GM18517 (cell line): Measurements from ENCODE around the gene SCN3B.
A peak's percentile ranks its signal among the peaks of the same experiment; 100 is the strongest.

Experiments used
- ATAC-seq: cut with Tn5 transposase; IDR thresholded peaks from one replicate; pipeline ENCODE4 v1.9.1; 2021; ENCODE audit warnings: mild to moderate bottlenecking, moderate library complexity; ENCODE audit not compliant: unreplicated experiment

The SCN3B gene

DNA sequence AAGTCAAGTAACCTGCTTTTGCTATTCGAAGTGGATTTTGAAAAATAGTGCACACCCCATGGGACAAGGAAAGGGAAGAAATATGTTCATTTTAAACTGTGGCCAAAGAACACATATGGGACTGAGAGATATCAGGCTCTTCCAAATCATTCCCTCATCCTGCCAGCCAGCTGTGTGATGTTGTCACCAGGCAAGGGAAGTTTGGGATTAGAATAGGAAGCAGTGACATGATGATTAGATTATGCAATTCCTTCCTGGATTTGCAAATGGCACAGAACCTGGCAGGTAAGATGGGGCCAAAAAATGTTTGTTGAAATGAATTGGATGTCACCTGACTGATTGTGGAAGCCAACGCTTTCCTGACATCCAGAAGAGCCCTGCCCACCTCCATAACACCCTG lies 4.9 kb upstream of the SCN3B start:
- ATAC-seq = no peak

GRCh38 chr11:123653827-123654565 lies 428 bp downstream of the SCN3B start:
- no peak for ATAC-seq

DNA sequence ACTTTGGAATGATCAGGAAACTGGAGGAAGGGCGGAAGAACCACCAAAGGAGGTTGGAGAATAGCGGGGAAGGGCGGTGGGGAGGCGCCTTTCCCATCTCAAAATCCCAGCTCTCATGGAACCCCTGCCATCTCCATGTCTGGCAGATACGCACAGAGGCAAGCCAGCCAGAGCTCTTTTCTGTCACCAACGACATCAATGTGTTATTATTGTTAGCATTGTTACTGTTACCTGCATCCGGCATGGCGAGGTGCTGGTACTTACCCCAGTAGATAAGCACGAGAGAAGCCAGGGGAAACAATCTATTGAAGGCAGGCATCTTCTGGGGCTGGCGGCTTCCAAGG lies 969 bp downstream of the SCN3B start:
- no peak for ATAC-seq

GRCh38 chr11:123652599-123652998 lies 1.8 kb downstream of the SCN3B start:
- ATAC-seq = no peak

DNA sequence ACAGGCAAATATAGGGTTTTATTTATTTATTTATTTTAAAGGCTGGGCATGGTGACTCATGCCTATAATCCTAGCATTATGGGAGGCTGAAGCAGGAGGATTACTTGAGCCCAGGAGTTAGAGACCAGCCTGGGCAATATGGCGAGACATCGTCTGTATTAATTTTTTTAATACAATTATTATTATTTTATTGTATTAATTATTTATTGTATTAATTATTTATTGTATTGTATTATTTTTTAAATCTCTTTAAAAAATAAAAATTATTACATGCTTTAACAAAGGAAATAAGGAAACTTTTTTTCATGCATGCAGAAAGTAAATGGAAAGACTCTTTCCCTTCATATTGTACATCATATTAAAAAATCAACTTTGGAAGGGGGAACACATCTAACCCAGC lies 3.5 kb downstream of the SCN3B start:
- no peak for ATAC-seq

DNA sequence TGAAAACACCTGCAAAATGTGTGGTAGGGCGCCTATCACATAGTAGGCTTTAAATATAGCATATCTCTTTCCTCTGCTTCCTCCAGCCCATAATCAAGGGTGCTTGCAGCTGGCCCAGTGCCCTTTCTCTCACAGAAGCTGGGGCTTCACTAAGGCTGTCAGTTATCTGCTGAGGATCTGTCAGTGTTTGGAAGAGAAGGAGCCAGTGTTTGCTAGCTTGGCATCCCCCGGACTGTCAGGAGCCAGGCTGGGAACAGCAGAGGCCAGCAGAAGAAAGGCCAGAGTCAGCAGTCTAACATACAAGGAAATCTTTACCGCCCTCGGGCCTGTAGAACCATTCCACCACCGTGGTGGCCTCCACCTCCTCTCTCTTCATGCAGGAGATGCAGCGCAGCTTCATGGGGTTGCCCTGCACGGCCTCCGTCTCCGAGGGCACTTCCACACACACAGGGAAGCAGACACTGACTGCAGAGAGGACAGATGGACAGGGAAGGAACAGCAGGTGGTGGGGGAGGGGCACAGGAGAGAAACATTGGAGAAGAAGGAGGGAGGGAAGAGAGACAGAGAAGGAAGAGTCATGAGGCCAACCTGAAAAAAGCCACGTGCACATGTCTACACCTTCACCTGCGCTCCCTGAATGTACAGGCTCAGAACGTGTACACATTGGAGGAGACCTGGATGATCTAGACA lies 9.0 kb downstream of the SCN3B start:
- ATAC-seq = no peak

DNA sequence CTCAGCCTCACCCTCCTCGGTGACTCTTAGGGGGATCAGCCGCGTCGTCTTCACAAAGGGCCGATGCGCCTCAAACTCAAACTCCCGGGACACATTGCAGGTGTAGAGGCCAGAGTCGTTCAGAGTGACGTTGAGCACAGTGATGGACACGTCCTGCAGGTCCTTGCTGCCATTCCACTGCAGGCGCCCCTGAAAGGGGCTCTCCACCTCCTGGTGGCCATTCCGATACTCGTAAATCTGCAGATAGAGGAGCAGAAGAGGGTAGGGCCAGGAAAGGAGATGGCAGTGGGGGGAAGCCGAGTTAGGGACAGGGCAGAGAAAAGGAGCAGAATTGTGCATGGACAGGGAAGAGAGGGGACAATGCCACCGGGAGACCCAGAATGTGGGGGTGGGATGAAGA lies 12.0 kb downstream of the SCN3B start:
- no peak for ATAC-seq

DNA sequence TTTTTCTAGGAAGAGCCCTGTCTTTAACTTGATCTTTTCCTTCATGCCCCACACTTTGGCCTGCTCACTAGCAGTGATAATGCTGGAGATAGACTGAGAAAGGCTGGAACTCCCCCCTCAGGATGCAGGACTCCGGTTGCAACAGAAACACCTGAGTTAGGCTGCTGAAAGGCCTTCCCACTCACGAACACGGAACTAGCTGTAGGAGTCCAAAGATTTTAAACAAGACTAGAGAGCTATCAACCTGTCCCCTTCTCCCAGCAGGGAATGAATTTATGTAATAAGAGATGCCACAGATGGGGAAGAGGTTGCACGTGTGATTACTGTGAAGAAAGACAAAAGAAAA lies 13.0 kb downstream of the SCN3B start:
- ATAC-seq = no peak

DNA sequence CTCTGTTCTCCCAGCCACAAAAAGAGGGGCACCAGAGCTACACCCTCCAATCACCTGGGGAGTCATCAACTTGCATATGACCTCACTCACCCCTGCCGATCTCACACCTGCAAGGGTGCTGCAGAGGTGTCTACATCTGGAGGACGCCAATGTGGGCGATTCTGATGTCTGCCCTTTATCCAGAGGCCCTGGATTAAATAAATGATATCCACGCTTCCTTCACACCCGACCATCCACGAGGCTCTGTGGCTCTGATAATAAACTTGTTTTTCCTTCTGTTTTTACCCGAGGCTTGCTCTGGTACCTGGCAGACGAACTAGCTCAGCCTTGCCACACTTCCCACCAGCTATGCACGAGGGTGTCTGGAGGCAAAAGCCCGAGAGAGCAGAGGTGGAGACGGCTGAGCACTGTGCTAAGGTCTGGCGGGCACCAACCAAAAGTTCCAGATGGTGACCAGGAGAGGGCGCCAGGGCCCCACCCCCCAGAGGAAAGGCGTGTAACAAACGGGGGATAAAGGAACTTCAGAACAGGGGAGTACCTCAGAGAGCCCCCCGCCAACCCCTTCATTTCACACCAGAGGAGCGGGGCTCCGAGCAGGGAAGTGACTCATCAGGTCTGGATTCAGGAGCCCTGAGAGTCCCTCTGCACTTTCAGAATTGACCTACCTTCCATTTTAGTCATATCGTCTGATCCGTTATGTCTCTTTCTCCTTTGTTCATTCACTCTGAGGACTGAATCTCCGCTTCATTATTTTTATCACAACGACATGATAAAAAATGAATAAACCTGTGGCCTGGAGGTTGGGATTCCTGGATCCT lies 13.5 kb downstream of the SCN3B start:
- peak; percentile 61 for ATAC-seq

DNA sequence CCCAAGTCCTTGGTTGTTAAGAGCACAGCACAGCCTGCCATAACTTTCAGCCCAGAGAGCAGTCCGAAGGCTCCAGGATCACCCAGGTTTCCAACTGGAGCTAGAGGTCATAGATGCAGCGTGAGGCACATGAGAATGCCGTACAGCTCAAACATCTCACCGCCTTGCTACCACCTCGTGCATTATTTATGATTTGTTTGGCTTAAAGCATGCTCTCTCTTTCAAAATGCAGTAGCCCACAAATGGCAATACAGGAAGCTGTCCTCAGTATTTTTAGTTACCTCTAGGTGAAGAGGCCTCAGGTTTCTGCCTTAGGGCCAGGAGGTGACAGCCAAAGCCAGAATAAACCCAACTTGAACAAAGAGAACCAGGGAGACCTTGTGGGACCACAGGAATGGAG lies 14.4 kb downstream of the SCN3B start:
- ATAC-seq = no peak

GRCh38 chr11:123630126-123630608 lies 24.3 kb downstream of the SCN3B start:
- no peak for ATAC-seq

GRCh38 chr11:123628936-123629683 lies 25.3 kb downstream of the SCN3B start:
- no peak for ATAC-seq

GRCh38 chr11:123624974-123625373 lies 29.4 kb downstream of the SCN3B start:
- no peak for ATAC-seq

- no peak for ATAC-seq
Observed at GRCh38 chr11:123622576-123622975, 31.8 kb downstream of the SCN3B start.

DNA sequence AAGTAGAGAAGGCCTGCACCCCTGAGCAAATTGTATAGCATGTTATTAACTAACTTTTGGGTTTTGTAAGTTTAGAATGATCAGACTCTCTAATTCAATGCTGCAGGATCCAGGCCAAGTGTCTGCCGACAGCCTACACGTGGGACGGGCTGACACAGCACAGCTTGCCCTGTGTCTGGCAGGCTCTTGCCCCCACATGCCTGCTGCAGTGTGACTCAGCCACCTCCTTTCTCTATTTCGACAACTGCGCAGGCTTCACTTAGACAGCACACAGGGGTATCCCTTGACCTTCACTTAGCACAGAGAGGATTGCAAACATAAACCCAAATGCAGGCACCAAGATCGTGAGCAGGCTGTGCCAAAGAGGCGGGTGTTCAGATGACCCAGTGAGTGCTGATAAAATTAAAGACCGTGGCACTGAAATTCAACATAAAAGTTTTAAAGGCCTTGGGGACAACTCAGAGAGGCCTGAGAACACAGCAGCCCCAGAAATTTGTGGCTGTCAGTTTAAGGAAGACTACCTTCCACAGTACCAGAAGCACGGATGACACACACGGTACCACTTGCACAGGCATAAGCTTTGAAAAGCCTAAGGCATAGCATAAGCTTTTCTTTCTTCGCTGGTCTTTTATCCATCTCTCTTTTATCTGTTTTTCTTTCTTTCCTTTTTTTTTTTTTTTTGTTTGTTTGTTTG lies 37.8 kb downstream of the SCN3B start:
- ATAC-seq = no peak

GRCh38 chr11:123611698-123612097 lies 42.7 kb downstream of the SCN3B start:
- no peak for ATAC-seq

DNA sequence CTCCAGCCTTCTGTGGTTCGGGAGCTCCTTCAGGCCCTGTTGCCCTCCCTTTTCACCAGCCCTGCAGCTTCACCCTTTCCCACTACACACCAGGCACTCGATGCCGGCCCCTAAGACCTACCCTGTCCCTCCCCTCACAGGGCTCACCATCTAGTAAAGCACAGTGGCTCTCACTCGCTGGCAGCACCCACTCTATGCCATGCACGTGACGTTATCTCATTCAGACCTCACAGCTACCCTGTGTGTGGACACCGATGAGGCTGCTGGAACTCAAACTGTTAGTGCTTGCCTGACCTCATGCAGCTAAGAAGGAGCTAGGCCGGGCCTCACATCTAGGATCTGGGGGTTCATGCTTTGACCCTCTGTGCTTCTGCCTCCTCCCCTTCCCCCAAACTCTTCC lies 45.5 kb downstream of the SCN3B start:
- ATAC-seq = no peak

- ATAC-seq = no peak
Observed at GRCh38 chr11:123608371-123608770, 46.1 kb downstream of the SCN3B start.

GRCh38 chr11:123607781-123608180 lies 46.6 kb downstream of the SCN3B start:
- no peak for ATAC-seq

GRCh38 chr11:123603666-123604065 lies 50.8 kb downstream of the SCN3B start:
- no peak for ATAC-seq

- no peak for ATAC-seq
Observed at GRCh38 chr11:123601743-123602142, 52.7 kb downstream of the SCN3B start.
